ENCODE results near the gene TMEM256.
A peak's percentile ranks its signal among the peaks of the same experiment; 100 is the strongest.

TMEM256 gene

DNA sequence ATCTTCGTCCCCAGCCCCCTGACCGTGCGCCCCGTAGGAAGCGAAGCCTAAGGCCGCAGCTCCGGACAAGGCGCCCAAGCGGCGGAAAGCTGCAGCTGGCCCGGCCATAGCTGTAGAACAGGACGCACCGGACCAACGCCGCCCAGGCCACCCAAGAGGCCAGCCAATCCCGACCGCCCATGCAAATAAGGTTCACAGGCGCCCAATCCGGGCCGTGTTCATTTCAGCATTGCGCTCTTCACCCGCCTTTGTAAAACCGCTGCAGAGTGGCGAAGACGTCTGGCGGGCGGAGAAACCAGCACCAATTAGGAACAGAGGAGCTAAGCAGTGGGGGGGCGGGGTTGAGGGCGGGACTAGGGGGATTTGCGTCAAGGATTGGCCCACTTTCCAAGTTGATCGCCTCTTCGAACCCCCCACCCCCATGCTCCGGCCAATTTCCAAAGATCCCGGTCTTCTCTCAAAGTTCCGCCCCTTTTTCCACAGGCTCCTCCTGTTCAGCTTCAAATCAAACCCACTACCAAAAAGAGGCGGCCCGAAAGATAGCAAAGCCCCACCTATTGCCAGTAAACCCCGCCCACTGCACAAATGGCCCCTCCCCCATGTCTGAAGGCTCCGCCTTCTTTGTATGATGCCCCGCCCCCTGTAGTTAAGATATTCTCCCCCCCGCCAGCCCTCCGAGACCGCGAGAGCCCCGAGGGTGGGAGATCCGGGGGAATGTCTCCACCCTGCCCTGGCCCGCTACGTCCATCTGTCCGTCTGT lies at the start of gene TMEM256:
Gene TMEM256, minus strand, starts transcription at position 121 of the 760 bp plus-strand sequence. Its CDS starts 13 bp downstream, at position 108.
- DNase-seq = peak; percentile 97 to 98

GRCh38 chr17:7448461-7448860 lies 44.6 kb upstream of the TMEM256 start:
- no peak for DNase-seq

DNA sequence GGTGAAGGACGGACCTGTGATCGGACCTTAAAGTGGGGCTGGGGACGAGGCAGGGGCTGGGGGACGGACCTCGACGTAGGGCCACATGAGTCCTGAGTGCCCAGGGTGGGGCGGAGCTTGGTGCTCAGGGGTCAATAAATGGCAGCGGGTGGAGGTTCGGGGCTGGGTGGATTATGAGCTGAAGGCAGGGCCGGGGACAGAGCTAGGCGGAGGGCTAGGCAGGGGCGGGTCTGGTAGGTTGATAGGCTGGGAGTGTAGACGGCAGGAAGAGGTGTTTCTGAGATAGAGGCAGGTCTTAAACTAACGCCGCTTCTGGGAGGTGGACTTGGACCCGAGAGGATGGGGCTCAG lies 41.7 kb upstream of the TMEM256 start:
- peak; percentile 32 to 45 for DNase-seq

GRCh38 chr17:7444682-7445618 lies 41.1 kb upstream of the TMEM256 start, which contains the start of gene CHRNB1:
Gene CHRNB1, plus strand, starts transcription at chr17:7445061. Its CDS starts 67 bp downstream, at chr17:7445128.
- peak in 1 of 2 donors; percentile 45 for DNase-seq

- DNase-seq = no peak
Observed at GRCh38 chr17:7443499-7444485, 39.9 kb upstream of the TMEM256 start.

- no peak for DNase-seq
Observed at GRCh38 chr17:7442142-7442541, 38.2 kb upstream of the TMEM256 start.

DNA sequence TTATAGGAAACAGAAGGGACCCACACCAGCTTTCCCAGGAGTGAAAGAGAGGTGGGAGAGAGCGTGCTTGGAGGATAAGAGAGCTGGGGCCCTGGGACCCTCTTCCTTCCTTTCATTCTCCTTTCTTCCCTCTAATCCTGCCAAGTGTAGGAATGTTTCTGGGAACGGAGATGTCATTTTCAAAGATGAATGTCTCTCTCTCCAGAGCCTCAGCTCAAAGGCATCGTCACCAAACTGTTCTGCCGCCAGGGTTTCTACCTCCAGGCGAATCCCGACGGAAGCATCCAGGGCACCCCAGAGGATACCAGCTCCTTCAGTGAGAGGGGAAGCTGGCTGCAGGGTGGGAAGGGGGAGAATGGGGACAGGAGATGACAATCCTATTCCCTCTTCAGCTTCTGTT lies 37.4 kb upstream of the TMEM256 start:
- DNase-seq = no peak

DNA sequence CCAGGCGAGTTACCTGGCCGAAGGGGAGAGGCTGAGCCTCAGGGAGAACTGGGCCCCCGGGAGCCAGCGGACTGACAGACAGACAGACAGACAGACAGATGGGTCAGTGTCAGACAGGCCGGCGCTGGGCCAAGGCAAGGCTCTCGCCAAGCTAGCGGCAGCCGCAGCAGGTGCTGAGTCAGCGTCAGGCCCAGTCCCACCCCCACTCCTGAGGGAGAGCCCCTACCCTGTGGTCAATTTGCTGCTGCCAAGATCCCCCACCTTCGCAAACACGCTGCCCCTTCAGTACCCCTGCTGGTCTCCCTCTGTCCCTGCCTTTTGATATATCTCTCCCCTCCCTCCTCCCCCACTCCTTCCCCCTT lies 36.9 kb upstream of the TMEM256 start:
- no peak for DNase-seq

DNA sequence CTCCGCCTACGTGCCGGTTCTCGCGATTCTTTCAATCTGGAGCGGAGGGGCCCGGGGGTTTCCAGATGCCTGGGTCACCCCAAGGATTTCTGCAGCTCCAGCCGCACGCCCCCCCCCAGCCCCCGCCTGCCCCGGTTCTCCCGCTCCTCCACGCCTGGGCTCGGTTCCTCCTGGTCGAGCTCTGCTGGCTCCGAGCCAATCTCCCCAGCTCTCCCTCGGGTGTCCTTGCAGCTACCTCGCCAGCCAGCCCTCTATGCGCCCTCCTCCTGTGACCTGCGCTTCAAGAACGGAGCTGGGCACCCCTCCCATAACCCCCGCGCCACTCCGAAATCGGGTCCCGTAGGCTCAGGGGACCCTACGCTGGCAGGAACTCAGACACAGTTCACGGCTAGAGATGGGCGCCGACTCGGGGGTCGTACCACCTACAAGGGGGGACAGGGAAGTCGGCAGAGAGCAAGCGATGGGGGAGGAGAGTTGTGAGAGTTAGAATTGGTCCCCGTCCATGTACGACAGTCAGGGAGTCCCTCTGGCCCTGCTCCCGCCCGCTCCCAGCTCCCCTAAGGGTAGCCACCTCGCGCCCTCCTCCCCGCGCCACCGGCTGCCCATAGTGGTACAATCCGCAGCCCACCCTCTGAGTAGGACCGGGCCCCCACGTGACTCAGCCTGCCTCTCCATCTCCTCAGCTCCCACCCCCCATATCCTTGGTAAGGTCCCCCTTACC lies 36.4 kb upstream of the TMEM256 start:
- DNase-seq = peak in 1 of 2 donors; percentile 31

GRCh38 chr17:7439462-7440112 lies 35.7 kb upstream of the TMEM256 start, which contains the start of gene FGF11:
Gene FGF11, plus strand, starts transcription at chr17:7439512. Its CDS starts 109 bp downstream, at chr17:7439621.
- DNase-seq = no peak

GRCh38 chr17:7438656-7439460 lies 35.0 kb upstream of the TMEM256 start:
- DNase-seq = no peak

DNA sequence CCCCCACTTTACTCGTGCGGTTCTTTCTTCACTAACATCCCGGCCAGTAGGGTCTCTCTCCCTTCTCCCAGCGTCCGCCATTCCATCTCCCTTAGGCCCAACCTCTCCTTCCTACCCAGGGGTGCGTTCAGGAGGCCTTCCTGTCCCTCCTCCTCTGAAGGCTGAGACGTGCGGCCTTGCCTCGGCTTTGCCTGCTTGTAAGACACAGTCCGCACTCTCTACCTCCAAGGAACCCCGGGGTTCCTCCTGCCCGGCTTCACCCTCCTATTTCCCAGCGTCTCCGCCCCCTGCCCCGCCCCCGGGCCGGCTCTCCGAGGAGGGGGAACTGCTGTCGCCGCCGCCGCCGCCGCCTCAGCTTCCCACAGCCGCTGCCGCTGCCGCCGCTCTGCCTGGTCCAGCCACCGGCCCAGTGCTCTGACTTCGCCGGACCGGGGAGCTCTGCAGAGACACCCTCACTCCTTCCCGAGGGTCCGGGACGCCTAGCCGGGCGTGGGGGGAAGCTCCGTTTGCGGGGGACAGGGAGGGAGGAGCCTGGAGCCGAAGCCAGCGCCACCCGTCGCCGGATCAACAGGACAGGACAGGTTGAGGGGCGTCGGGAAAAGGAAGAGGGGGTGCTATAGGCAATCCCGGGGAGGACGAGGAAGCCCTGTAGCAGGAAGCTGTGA lies 34.2 kb upstream of the TMEM256 start:
- peak; percentile 61 to 71 for DNase-seq

DNA sequence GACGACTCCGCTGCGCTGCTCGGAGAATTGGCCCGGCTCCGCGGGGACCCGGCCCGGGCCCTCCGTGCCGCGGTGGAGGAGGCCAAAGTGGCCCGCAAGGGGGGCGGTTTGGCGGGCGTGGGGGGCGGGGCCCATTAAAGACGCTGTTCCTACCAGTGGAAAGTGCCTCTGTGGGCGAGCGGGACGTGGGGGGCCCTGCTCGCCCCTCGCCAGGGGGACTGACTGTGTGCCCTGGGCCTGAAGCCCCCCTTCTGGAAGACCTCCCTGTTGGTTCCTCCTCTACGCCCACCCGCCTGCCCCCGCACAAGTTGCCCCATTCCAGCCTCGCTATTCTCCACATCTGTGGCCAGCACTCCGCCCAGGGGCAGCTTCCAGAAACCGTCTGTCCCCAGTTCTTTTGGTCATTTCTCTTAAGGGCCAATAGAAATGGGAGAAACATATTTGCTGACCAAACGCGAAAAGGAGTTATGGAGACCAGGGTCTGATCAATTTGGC lies 33.5 kb upstream of the TMEM256 start:
- no peak for DNase-seq

- peak; percentile 82 to 88 for DNase-seq
Observed at GRCh38 chr17:7436556-7437368, 32.9 kb upstream of the TMEM256 start.

DNA sequence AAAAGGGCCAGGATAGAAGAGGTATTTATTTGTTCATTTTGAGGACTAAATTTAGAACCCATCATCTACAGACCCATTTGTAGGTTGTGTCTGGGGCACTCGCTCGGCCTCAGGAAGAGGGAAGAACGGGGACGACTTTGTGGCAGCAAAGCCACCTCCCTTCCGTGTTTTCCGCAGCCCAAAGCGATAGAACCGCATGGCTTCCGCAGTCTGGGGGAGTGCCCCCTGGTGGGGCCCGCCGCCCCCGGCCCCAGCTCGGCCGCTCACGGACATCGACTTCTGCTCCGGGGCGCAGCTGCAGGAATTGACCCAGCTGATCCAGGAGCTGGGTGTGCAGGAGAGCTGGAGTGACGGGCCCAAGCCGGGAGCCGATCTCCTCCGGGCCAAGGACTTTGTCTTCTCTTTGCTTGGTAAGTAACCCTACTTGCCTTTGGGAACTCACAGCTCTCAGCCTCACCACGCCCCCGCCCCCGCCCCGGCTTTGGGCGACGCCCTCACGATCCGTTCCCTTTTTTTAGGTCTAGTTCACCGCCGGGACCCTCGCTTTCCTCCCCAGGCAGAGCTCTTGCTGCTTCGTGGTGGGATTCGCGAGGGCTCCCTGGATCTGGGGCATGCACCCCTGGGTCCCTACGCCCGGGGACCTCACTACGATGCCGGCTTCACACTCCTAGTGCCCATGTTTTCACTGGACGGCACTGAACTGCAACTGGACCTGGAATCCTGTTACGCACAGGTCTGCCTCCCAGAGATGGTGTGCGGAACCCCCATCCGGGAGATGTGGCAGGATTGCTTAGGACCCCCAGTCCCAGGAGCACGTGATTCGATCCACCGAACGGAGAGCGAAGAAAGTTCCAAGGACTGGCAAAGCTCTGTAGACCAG lies 32.0 kb upstream of the TMEM256 start:
- peak in 1 of 2 donors; percentile 44 for DNase-seq

- no peak for DNase-seq
Observed at GRCh38 chr17:7432296-7432695, 28.4 kb upstream of the TMEM256 start.

DNA sequence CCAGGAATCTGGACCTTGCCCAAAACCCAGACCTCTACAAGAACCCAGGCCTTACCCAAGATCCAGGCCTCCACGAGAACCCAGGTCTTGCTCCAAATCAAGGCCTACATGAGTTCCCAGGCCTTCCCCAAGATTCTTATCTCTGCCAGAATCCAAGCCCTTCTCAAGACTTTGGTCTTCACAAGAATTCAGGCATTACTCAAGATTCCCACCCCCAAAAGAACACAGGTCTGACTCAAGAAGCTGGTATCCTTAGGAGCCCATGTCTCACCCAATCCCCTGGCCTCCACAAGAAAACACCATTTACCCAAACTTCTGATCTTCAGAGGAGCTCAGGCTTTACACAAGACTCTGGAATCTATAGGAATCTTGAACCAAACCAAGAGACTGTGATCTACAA lies 27.3 kb upstream of the TMEM256 start:
- DNase-seq = no peak

DNA sequence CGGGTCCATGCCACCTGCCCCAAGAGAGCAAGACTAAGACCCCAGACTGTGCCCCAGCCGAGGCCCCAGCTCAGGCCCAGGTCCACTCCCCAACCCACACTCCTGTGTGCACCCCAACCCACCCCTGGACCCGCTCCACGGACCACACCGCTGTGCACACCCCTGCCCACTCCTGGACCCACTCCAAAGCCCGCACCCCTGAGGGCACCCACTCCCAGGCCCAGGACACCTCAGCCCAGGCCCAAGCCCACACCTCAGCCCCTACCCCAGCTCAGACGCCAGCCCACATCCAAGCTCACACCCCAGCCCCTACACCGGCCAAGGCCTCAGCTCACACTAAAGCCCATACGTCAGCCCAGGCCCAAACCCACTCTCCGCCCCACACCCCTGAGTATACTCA lies 25.8 kb upstream of the TMEM256 start:
- no peak for DNase-seq
